Lung microvascular endothelial cell (primary cell): Measurements from ENCODE around the gene FUT3. TPM values are rescaled to one million over a fixed set of nuclear protein-coding genes. Genes with fewer than 3 reads are reported as not detected.

Experiments
- DNase-seq, 2 donors: peaks; one replicate each; pipeline versions ENCODE4 v3.0.0 to v3.0.0-alpha.2; 2010; ENCODE audit warnings: low read depth in 2 of 2
- total RNA-seq: library from RNA; depleted of rRNA; stranded (reverse); fragments of >200 nt; gene quantifications from 2 replicates; pipeline ENCODE4 v1.2.1, GENCODE V29; 2014

FUT3 gene
- total RNA-seq, 1 donor from 2014 or later: not detected

DNA sequence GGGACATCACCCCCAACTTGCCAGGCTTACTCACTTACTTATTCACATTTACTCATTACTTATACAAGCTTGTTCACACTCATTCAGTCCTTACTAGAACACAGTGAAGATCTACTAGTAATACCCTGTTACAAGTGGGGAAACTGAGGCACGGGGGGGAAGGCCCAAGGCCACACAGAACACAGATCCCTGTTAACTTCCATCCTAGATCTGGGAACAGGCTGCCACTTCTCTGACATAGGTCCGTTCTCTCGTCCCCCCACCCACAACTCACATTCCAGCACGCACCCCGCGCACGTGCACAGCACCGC is 47.9 kb downstream of the FUT3 start:
- no peak for DNase-seq

DNA sequence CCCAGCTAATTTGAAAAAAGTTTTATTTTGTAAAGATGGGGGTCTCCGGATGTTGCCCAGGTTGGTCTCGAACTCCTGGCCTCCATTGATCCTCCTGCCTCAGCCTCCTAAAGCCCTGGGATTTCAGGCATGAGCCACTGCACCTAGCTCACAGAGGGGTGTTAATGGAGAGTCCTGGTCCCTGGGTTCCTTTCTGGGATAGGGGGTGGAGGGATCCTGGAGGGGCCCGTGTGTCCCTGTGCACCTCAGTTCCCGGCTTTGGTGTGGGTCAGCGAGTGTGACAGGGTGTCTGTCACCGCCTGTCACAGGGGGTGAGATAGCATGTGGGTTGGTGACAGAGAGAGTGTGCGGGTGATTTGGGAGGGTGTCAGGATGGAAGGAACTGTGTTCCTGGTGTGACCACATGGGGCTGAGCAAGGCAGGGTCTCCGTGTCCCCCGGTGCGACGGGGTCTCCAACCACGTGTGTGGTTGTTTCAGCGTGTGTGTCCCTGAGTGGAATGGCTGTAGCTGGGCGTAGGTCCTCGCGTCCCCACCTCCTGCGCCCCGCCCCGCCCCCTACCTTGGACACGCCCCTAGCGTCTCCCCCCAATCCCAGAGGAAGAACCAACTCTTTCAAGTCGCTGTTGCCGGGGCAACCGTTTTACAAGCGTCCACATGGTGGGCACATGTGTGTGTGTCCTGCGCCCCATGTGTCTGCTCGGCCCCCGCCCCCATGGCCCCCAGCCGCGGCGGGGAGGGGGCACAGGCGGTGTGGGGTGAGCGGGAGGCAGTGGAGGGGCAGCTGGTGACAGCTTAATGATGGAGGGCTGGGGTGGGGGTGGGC is 49.2 kb downstream of the FUT3 start:
- DNase-seq: no peak

DNA sequence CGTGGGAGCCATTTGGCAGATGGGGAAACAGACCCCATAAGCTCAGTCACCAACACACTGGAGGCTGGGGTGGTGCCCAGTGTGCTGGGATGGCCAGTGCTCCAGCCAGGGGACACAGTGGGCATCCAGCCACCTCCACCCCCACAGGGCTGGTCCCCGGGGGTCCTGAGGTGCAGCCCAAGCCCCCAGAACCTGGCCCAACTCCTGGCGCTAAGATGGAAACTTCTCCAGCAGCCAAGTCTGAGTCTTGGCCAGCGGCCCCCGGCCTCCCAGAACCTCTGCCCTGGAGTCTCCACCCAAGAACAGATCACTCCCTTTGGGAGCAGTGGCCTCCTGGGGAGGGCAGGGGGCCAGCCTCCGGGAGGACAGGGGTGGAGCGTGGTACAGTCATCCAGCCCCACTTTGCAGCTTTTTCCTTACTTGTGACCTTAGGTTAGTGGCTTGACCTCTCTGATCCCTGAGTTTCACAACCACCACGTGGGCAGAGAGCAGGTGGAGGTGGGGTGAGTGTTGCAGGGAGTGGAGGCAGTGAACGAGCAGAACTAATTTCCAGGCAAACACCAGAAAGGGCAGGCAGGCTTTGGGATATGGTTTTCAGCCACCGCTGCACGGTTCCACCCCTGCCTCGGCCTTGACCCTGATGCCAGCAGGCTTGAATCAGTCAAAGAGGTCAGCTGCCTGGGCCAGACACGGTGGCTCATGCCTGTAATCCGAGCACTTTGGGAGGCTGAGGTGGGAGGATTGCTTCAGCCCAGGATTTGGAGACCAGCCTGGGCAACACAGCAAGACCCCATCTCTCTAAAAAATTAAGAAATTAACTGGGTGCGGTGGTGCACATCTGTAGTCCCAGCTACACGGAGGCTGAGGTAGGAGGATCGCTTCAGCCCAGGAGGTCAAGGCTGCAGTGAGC is 50.6 kb downstream of the FUT3 start:
- DNase-seq: no peak

GRCh38 chr19:5799247-5800241 is 51.7 kb downstream of the FUT3 start:
- no peak for DNase-seq

DNA sequence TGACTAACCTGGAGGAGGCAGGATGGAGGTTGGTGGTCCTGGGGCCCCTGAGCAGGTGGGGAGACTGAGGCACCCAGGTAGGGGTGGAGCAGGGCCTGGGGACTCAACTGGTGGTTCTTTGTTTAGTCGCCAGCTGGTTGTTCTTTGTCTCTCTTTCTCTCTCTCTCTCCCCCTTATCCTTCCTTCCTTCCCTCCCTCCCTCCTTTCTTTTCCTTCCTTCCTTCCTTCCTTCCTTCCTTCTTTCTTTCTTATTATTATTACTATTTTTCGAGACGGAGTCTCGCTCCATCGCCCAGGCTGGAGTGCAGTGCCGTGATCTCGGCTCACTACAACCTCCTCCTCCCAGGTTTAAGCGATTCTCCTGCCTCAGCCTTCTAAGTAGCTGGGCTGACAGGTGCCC is 53.0 kb downstream of the FUT3 start:
- no peak for DNase-seq

DNA sequence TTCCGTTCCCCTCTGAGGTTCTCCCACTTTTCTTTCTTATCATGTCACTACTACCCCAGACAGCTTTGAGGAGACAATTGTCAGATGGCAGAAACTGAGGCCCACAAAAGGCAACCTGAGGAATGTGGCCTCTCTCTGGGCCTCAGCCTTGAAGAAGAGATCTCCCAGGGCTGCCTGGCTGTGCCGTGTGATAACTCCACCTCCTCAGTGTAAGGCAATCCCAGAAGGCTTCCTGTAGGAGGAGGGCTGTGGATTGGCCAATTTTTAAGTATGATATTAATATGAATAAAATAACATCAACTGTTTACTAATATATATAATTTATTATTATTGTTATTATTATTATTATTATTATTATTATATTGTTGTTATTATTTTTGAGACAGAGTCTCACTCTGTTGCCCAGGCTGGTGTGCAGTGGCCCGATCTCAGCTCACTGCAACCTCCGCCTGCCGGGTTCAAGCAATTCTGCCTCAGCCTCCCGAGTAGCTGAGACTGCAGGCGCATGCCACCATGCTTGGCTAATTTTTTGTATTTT is 55.8 kb downstream of the FUT3 start:
- DNase-seq: no peak

GRCh38 chr19:5793188-5793587 is 58.1 kb downstream of the FUT3 start:
- no peak for DNase-seq

Other genes with a start within 250 kb of the FUT3 start
- 16.6 and 24.2 TPM in 2 replicates for gene SAFB2, start 228.7 kb downstream of the FUT3 start, total RNA-seq
- 27.9 and 38.5 TPM in 2 replicates for gene SAFB, start 228.4 kb downstream of the FUT3 start, total RNA-seq
- 44.7 and 65.3 TPM in 2 replicates for gene MICOS13, start 170.9 kb downstream of the FUT3 start, total RNA-seq
- gene HSD11B1L, start 170.4 kb downstream of the FUT3 start, total RNA-seq: 6.1 and 9.1 TPM in 2 replicates
- gene RPL36, start 161.2 kb downstream of the FUT3 start, total RNA-seq: 763 and 989 TPM in 2 replicates
- gene LONP1, start 131.3 kb downstream of the FUT3 start, total RNA-seq: 44.9 and 51.4 TPM in 2 replicates
- gene CATSPERD, start 130.8 kb downstream of the FUT3 start, total RNA-seq: not detected in 2 replicates
- gene PRR22, start 66.7 kb downstream of the FUT3 start, total RNA-seq: 0.22 and 0.40 TPM in 2 replicates
- gene DUS3L, start 60.3 kb downstream of the FUT3 start, total RNA-seq: 19.6 and 20.7 TPM in 2 replicates
- gene NRTN, start 46.4 kb downstream of the FUT3 start, total RNA-seq: under 0.01 and 0.99 TPM in 2 replicates
- not detected in 2 replicates for gene FUT6, start 11.7 kb downstream of the FUT3 start, total RNA-seq
- not detected in 2 replicates for gene FUT5, start 19.1 kb upstream of the FUT3 start, total RNA-seq
- gene NDUFA11, start 52.3 kb upstream of the FUT3 start, total RNA-seq: 219 and 282 TPM in 2 replicates
- gene VMAC, start 53.4 kb upstream of the FUT3 start, total RNA-seq: 3.9 and 7.7 TPM in 2 replicates
- 2.4 and 4.6 TPM in 2 replicates for gene CAPS, start 62.8 kb upstream of the FUT3 start, total RNA-seq
- gene RANBP3, start 126.7 kb upstream of the FUT3 start, total RNA-seq: 18.5 and 25.4 TPM in 2 replicates